Gastroesophageal sphincter (tissue), 3 donors: ENCODE data around the gene RALY.

Experiments
- CTCF ChIP-seq, 4 experiments: fragments of 200-600 bp in 2 of 4; fragments of 450-650 bp in 2 of 4; sonication (generic) in 1 of 4; IDR thresholded peaks; one replicate each; pipeline ENCODE4 v1.5.1; 2017 to 2019; ENCODE audit warnings: antibody characterized with exemption in 4 of 4, mild to moderate bottlenecking in 2 of 4, moderate library complexity in 2 of 4
- EP300 ChIP-seq: sonication (generic); formaldehyde crosslinking; IDR thresholded peaks from one replicate; pipeline ENCODE4 v1.6.1; 2017; ENCODE audit warnings: antibody characterized with exemption, mild to moderate bottlenecking
- POLR2A ChIP-seq, 2 donors: fragments of 450-650 bp; IDR thresholded peaks; one replicate each; pipeline ENCODE4 v1.6.1; 2017; ENCODE audit warnings: antibody characterized with exemption in 2 of 2, mild to moderate bottlenecking in 2 of 2, moderate library complexity in 1 of 2

- TF ChIP-seq CTCF (IDR thresholded peaks at IDR 0.05) (no peak), EP300 (no peak), POLR2A (IDR thresholded peaks at IDR 0.05) (no peak)
Measured at GRCh38 chr20:34123309-34123708, 129.6 kb downstream of the RALY start.
